ENCODE results near the gene RAB40A.
"Not testable (repeated sequence)": the region's sequence is repeated elsewhere in the genome, so short reads cannot be mapped to it uniquely, and the experiment has no call there.

Gene RAB40A

GRCh38 chrX:103460001-103460755 lies 59.1 kb downstream of the RAB40A start:
- DNase-seq, result not testable (repeated sequence)

DNA sequence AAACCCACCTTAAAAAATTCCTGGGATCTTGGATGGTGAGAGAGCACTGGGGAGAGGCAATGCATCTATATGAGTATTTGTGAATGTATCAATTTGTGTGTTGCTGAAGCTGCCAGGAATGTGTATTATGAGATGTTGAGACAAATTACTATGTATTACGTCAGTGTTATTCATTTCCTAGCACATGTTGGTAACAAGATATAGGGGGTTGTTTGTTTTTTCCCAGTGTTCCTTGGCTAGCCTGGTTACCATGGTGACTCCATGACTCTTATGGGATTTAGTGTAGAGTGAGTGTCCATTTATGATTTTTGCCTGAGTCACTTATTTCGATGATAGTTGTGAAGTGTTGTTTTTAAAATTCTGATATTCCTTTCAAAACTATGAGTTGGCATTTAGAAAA lies 65.6 kb downstream of the RAB40A start:
- no peak for DNase-seq

Data from stimulated activated CD4-positive, alpha-beta T cell treated with anti-CD3 and anti-CD28 coated beads, Interleukin-12 subunit alpha, Interleukin-12 subunit beta, amount 100 ng/mL, for 4 hours (primary cell).